ENCODE measurements around the gene TRIM38.

Gene TRIM38

GRCh38 chr6:26031595-26032339 is 69.2 kb downstream of the TRIM38 start:
- DNase-seq: peak; percentile 95 to 97 (median 97)
- peaks cover 24 to 81% (median 42%) of the 10 kb centered on the region in 4 experiments for H3K4me1 ChIP-seq (ENCODE audit: control extremely low read depth in 1 of 4, control insufficient read depth in 4 of 4, insufficient read depth in 4 of 4, low read length in 3 of 4)

DNA sequence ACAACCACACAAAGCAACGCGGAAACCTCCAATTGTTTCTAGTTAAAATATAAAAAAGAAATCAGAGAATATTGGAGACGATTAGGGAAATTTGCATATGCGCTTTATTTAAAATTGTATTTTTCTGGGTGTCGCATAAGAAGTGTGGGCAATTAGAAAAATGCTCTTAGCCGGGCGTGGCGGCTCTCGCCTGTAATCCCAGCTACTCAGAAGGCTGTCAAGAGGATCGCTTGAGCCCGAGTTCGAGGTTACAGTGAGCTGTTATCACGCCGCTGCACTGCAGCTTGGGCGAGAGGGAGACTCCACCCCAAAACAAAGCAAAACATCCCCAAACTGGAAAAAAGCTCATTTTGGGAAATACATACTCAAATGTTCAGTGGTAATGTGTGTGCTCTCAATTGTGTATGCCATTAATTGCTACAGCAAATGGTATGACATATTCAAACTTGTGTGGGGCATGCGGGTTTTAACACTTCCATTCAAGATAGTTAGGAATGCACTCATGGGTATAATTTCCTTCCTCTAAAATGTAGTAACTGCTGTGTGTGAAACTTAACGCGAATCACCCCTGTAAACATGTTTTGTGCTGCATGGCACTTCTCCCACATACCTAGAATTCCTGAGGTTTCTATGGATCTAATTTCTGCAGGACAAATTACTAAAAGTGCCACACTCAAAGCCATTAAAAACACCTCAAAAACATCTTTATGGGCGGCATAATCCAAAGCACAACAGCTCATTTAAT is 69.9 kb downstream of the TRIM38 start:
- CTCF ChIA-PET: interaction anchor here (0.5 to 25.5 kb wide), 14 partner anchors 11 to 1858 kb away, joined by 3 to 264 read pairs (median 7); a partner anchor contains a TSS
- no peaks in the 10 kb centered on the region for H3K36me3 ChIP-seq (ENCODE audit: control insufficient read depth in 4 of 4, insufficient read depth in 4 of 4, low read length in 3 of 4)
- 0% methylated on average over 12 of the region's 19 CpGs for WGBS (ENCODE audit: insufficient coverage)
- POLR2A ChIA-PET: interaction anchor here (0.6 to 6.0 kb wide), 8 partner anchors 11 to 1100 kb away, joined by 3 to 78 read pairs (median 6); a partner anchor contains a TSS
- peaks cover 24 to 75% (median 39%) of the 10 kb centered on the region in 4 experiments for H3K4me1 ChIP-seq (ENCODE audit: control extremely low read depth in 1 of 4, control insufficient read depth in 4 of 4, insufficient read depth in 4 of 4, low read length in 3 of 4)
- peak in 2 of 3 donors; percentile 56 to 65 for DNase-seq
- no peaks in the 10 kb centered on the region for H3K9me3 ChIP-seq (ENCODE audit: control extremely low read depth in 1 of 5, control insufficient read depth in 4 of 5, insufficient read depth in 2 of 5, low read depth in 1 of 5, low read length in 4 of 5)
- H3K4me3 ChIP-seq (ENCODE audit: control insufficient read depth in 1 of 7, extremely low read depth in 1 of 7, insufficient read depth in 4 of 7, low read depth in 2 of 7, low read length in 6 of 7): peak overlapping the region in 6 of 7 experiments; percentile 67 to 87 (median 80)
- H3K27me3 ChIP-seq (replicated peaks in 2 of 5; ENCODE audit: control insufficient read depth in 4 of 5, insufficient read depth in 5 of 5, low read length in 4 of 5): no peaks in the 10 kb centered on the region
- peak overlapping the region; percentile 10 to 83 for H3K27ac ChIP-seq (ENCODE audit: insufficient read depth in 1 of 2, low read depth in 1 of 2, low read length in 2 of 2, poor library complexity in 1 of 2, severe bottlenecking in 2 of 2)

More at GRCh38 chr6:26031595-26032339, 69.2 kb downstream of the TRIM38 start:
- no peaks in the 10 kb centered on the region for H3K36me3 ChIP-seq (ENCODE audit: control insufficient read depth in 4 of 4, insufficient read depth in 4 of 4, low read length in 3 of 4)
- WGBS (ENCODE audit: insufficient coverage): 2% methylated on average over 41 of the region's 44 CpGs
- no peaks in the 10 kb centered on the region for H3K9me3 ChIP-seq (ENCODE audit: control extremely low read depth in 1 of 5, control insufficient read depth in 4 of 5, insufficient read depth in 2 of 5, low read depth in 1 of 5, low read length in 4 of 5)
- ChIA-PET POLR2A (interaction anchor here (0.6 to 6.0 kb wide), 8 partner anchors 11 to 241 kb away, joined by 3 to 78 read pairs (median 6); a partner anchor contains a TSS), CTCF (interaction anchor here (0.5 to 25.5 kb wide), 15 partner anchors 10 to 1116 kb away, joined by 3 to 264 read pairs (median 7); a partner anchor contains a TSS)
- H3K27me3 ChIP-seq (replicated peaks in 2 of 5; ENCODE audit: control insufficient read depth in 4 of 5, insufficient read depth in 5 of 5, low read length in 4 of 5): no peaks in the 10 kb centered on the region
- H3K27ac ChIP-seq (ENCODE audit: insufficient read depth in 1 of 2, low read depth in 1 of 2, low read length in 2 of 2, poor library complexity in 1 of 2, severe bottlenecking in 2 of 2): peak overlapping the region; percentile 17 to 83
- peak overlapping the region; percentile 41 to 87 (median 80) for H3K4me3 ChIP-seq (ENCODE audit: control insufficient read depth in 1 of 7, extremely low read depth in 1 of 7, insufficient read depth in 4 of 7, low read depth in 2 of 7, low read length in 6 of 7)

GRCh38 chr6:26033085-26033940 is 70.7 kb downstream of the TRIM38 start:
- POLR2A ChIA-PET: interaction anchor here (0.8 to 6.0 kb wide), 6 partner anchors 11 to 1100 kb away, joined by 3 to 78 read pairs (median 8); a partner anchor contains a TSS

GRCh38 chr6:26033941-26034354 is 71.3 kb downstream of the TRIM38 start:
- WGBS (ENCODE audit: insufficient coverage): 6% methylated on average over 13 of the region's 19 CpGs

More at GRCh38 chr6:26033085-26033940, 70.7 kb downstream of the TRIM38 start:
- Histone ChIP-seq H3K4me1 (ENCODE audit: control extremely low read depth in 1 of 4, control insufficient read depth in 4 of 4, insufficient read depth in 4 of 4, low read length in 3 of 4) (peaks cover 17 to 67% (median 33%) of the 10 kb centered on the region in 4 experiments), H3K9me3 (ENCODE audit: control extremely low read depth in 1 of 5, control insufficient read depth in 4 of 5, insufficient read depth in 2 of 5, low read depth in 1 of 5, low read length in 4 of 5) (no peaks in the 10 kb centered on the region), H3K27me3 (replicated peaks in 2 of 5; ENCODE audit: control insufficient read depth in 4 of 5, insufficient read depth in 5 of 5, low read length in 4 of 5) (no peaks in the 10 kb centered on the region), H3K27ac (ENCODE audit: insufficient read depth in 1 of 2, low read depth in 1 of 2, low read length in 2 of 2, poor library complexity in 1 of 2, severe bottlenecking in 2 of 2) (peak overlapping the region; percentile 10 to 83), H3K4me3 (ENCODE audit: control insufficient read depth in 1 of 7, extremely low read depth in 1 of 7, insufficient read depth in 4 of 7, low read depth in 2 of 7, low read length in 6 of 7) (peak overlapping the region; percentile 66 to 87 (median 80)), H3K36me3 (ENCODE audit: control insufficient read depth in 4 of 4, insufficient read depth in 4 of 4, low read length in 3 of 4) (no peaks in the 10 kb centered on the region)
- peak; percentile 93 to 96 (median 95) for DNase-seq
- CTCF ChIA-PET: interaction anchor here (0.9 to 25.5 kb wide), 8 partner anchors 10 to 1857 kb away, joined by 3 to 264 read pairs (median 13); a partner anchor contains a TSS
- under 1% methylated on average over 42 of the region's 47 CpGs for WGBS (ENCODE audit: insufficient coverage)

GRCh38 chr6:26034905-26035304 is 72.3 kb downstream of the TRIM38 start:
- Histone ChIP-seq H3K4me3 (ENCODE audit: control insufficient read depth in 1 of 7, extremely low read depth in 1 of 7, insufficient read depth in 4 of 7, low read depth in 2 of 7, low read length in 6 of 7) (no peak overlapping the region), H3K36me3 (ENCODE audit: control insufficient read depth in 4 of 4, insufficient read depth in 4 of 4, low read length in 3 of 4) (no peaks in the 10 kb centered on the region), H3K27me3 (replicated peaks in 2 of 5; ENCODE audit: control insufficient read depth in 4 of 5, insufficient read depth in 5 of 5, low read length in 4 of 5) (no peaks in the 10 kb centered on the region), H3K9me3 (ENCODE audit: control extremely low read depth in 1 of 5, control insufficient read depth in 4 of 5, insufficient read depth in 2 of 5, low read depth in 1 of 5, low read length in 4 of 5) (no peaks in the 10 kb centered on the region), H3K4me1 (ENCODE audit: control extremely low read depth in 1 of 4, control insufficient read depth in 4 of 4, insufficient read depth in 4 of 4, low read length in 3 of 4) (peaks cover 14 to 52% (median 31%) of the 10 kb centered on the region in 4 experiments), H3K27ac (ENCODE audit: insufficient read depth in 1 of 2, low read depth in 1 of 2, low read length in 2 of 2, poor library complexity in 1 of 2, severe bottlenecking in 2 of 2) (no peak overlapping the region)
- ChIA-PET CTCF (no interaction called here), POLR2A (interaction anchor here (6.0 kb wide), 1 partner anchor 9 kb away, joined by 78 read pairs; a partner anchor contains a TSS)
- 100% methylated on average over 2 of the region's 2 CpGs for WGBS (ENCODE audit: insufficient coverage)
- no peak for DNase-seq

More at GRCh38 chr6:26033941-26034354, 71.3 kb downstream of the TRIM38 start:
- no peaks in the 10 kb centered on the region for H3K27me3 ChIP-seq (replicated peaks in 2 of 5; ENCODE audit: control insufficient read depth in 4 of 5, insufficient read depth in 5 of 5, low read length in 4 of 5)
- peaks cover 14 to 61% (median 33%) of the 10 kb centered on the region in 4 experiments for H3K4me1 ChIP-seq (ENCODE audit: control extremely low read depth in 1 of 4, control insufficient read depth in 4 of 4, insufficient read depth in 4 of 4, low read length in 3 of 4)
- ChIA-PET CTCF (interaction anchor here (0.6 to 25.5 kb wide), 4 partner anchors 8 to 1856 kb away, joined by 3 to 264 read pairs (median 6); a partner anchor contains a TSS), POLR2A (interaction anchor here (6.0 kb wide), 1 partner anchor 10 kb away, joined by 78 read pairs; a partner anchor contains a TSS)
- no peaks in the 10 kb centered on the region for H3K36me3 ChIP-seq (ENCODE audit: control insufficient read depth in 4 of 4, insufficient read depth in 4 of 4, low read length in 3 of 4)
- no peaks in the 10 kb centered on the region for H3K9me3 ChIP-seq (ENCODE audit: control extremely low read depth in 1 of 5, control insufficient read depth in 4 of 5, insufficient read depth in 2 of 5, low read depth in 1 of 5, low read length in 4 of 5)
- peak overlapping the region in 1 of 2 experiments; percentile 83 for H3K27ac ChIP-seq (ENCODE audit: insufficient read depth in 1 of 2, low read depth in 1 of 2, low read length in 2 of 2, poor library complexity in 1 of 2, severe bottlenecking in 2 of 2)
- H3K4me3 ChIP-seq (ENCODE audit: control insufficient read depth in 1 of 7, extremely low read depth in 1 of 7, insufficient read depth in 4 of 7, low read depth in 2 of 7, low read length in 6 of 7): peak overlapping the region in 6 of 7 experiments; percentile 67 to 87 (median 80)
- peak in 2 of 3 donors; percentile 55 to 64 for DNase-seq

Data from common myeloid progenitor, CD34-positive (primary cell).